Measurements from ENCODE around the gene SDCCAG8. TPM values are rescaled to one million over a fixed set of nuclear protein-coding genes. Genes with fewer than 3 reads are reported as not detected.

The SDCCAG8 gene
- total and polyA plus RNA-seq, 2 experiments from 2014 or later: 28.0 to 66.7 TPM

- TF ChIP-seq, protein P1, sequence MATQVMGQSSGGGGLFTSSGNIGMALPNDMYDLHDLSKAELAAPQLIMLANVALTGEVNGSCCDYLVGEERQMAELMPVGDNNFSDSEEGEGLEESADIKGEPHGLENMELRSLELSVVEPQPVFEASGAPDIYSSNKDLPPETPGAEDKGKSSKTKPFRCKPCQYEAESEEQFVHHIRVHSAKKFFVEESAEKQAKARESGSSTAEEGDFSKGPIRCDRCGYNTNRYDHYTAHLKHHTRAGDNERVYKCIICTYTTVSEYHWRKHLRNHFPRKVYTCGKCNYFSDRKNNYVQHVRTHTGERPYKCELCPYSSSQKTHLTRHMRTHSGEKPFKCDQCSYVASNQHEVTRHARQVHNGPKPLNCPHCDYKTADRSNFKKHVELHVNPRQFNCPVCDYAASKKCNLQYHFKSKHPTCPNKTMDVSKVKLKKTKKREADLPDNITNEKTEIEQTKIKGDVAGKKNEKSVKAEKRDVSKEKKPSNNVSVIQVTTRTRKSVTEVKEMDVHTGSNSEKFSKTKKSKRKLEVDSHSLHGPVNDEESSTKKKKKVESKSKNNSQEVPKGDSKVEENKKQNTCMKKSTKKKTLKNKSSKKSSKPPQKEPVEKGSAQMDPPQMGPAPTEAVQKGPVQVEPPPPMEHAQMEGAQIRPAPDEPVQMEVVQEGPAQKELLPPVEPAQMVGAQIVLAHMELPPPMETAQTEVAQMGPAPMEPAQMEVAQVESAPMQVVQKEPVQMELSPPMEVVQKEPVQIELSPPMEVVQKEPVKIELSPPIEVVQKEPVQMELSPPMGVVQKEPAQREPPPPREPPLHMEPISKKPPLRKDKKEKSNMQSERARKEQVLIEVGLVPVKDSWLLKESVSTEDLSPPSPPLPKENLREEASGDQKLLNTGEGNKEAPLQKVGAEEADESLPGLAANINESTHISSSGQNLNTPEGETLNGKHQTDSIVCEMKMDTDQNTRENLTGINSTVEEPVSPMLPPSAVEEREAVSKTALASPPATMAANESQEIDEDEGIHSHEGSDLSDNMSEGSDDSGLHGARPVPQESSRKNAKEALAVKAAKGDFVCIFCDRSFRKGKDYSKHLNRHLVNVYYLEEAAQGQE (IDR thresholded peaks at IDR 0.05; ENCODE audit: unreplicated experiment): no peak
- TF ChIP-seq NANOG (IDR thresholded peaks at IDR 0.05; ENCODE audit: borderline replicate concordance): no peak
- TF ChIP-seq POLR2AphosphoS5 (IDR thresholded peaks at IDR 0.05; ENCODE audit: low read depth): no peak
Measured at GRCh38 chr1:243432136-243432535, 176.3 kb downstream of the SDCCAG8 start (continued).

DNA sequence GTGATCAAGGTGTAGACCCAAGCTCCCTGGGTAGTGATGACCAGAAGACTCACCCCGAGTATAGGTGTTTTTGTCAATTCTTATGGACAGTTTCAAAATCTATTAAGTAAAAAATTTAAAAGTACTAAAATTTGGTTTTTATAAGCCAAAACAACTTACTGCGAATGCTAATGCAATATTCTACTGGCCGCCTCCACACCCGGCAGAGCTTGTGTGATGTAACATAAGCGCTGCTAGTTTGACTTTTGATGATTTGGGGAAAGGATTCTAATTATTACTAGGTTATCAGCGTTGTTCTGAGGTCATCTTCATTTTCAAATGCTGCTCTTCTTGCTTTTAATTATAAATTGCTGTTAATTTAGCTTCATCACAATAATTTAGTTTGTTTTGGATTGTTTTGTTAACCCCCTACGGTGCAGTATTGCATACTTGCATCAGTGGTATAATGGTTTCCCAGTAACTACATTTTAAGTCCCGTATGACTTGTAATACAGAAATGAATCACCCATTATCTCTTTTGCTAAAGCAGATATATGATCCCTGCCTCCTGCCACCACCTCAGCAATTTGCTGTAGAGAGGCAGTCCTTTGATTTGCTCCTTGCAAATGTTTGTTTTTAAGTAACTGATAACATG lies 178.0 kb downstream of the SDCCAG8 start:
- H3K4me2 ChIP-seq: no peak overlapping the region
- H3F3A ChIP-seq (replicated peaks; ENCODE audit: low read depth): no peaks in the 10 kb centered on the region
- Mint-ChIP-seq H3K4me1 (peaks cover 22% of the 10 kb centered on the region), H3K27ac (no peak overlapping the region), H3K9me3 (no peaks in the 10 kb centered on the region; the same call in 2 of the 3 replicates), H3K4me3 (no peak overlapping the region), H3K27me3 (ENCODE audit: insufficient read depth, low read depth, poor library complexity) (no peaks in the 10 kb centered on the region), H3K36me3 (ENCODE audit: low read depth) (no peaks in the 10 kb centered on the region)
- ATAC-seq (no peak), DNase-seq (ENCODE audit: low spot score) (no peak)
- no peaks in the 10 kb centered on the region for H3K36me3 ChIP-seq (ENCODE audit: insufficient read depth)
- H4K20me1 ChIP-seq (replicated peaks; ENCODE audit: insufficient read depth): no peaks in the 10 kb centered on the region
- no peaks in the 10 kb centered on the region for H3K4me1 ChIP-seq (ENCODE audit: insufficient read depth)
- H3K4me3 ChIP-seq: no peak overlapping the region
- no peaks in the 10 kb centered on the region for H3K27me3 ChIP-seq (ENCODE audit: insufficient read depth)
- H3K79me2 ChIP-seq (replicated peaks; ENCODE audit: insufficient read depth): no peaks in the 10 kb centered on the region
- no peak overlapping the region for H2AFZ ChIP-seq
- no peak overlapping the region for H3K27ac ChIP-seq (ENCODE audit: low read depth)
- no peaks in the 10 kb centered on the region for H3K9me2 ChIP-seq (ENCODE audit: insufficient read depth)
- TF ChIP-seq NANOG (IDR thresholded peaks at IDR 0.05; ENCODE audit: borderline replicate concordance): no peak
- TF ChIP-seq ZNF331 (CRISPR knock-in tag; IDR thresholded peaks at IDR 0.05; ENCODE audit: low read depth): no peak
- no peak for TF ChIP-seq ZNF462 (CRISPR knock-in tag; IDR thresholded peaks at IDR 0.05)
- TF ChIP-seq JUNB (IDR thresholded peaks at IDR 0.05; ENCODE audit: unreplicated experiment): no peak
- no peak for TF ChIP-seq ETS1 (IDR thresholded peaks at IDR 0.05)
- no peak for TF ChIP-seq POLR2AphosphoS5 (IDR thresholded peaks at IDR 0.05; ENCODE audit: low read depth)
- TF ChIP-seq ZNF114 (CRISPR knock-in tag; IDR thresholded peaks at IDR 0.05): no peak
- TF ChIP-seq, protein P1 (IDR thresholded peaks at IDR 0.05; ENCODE audit: unreplicated experiment): no peak
- no peak for TF ChIP-seq EZH2phosphoT487 (IDR thresholded peaks at IDR 0.05; ENCODE audit: unreplicated experiment)
- no peak for TF ChIP-seq STAT1 (IDR thresholded peaks at IDR 0.05; ENCODE audit: unreplicated experiment)

All from GM23338 (cell line).